HL-60/S4 treated with phorbol 12-myristate 13-acetate at 8.2 ng/mL for 4 days and 3 days (cell line): Measurements from ENCODE around the gene SPATA12.
"Not testable (repeated sequence)": the region's sequence is repeated elsewhere in the genome, so short reads cannot be mapped to it uniquely, and the experiment has no call there.

Experiments used
- in situ Hi-C: fragments of 300-500 bp; cut with MboI; formaldehyde crosslinking; loops from 2 replicates; pipeline ENCODE4 v1.15.0; 2022; ENCODE audit warnings: low sequenced_read_pairs

The SPATA12 gene

DNA sequence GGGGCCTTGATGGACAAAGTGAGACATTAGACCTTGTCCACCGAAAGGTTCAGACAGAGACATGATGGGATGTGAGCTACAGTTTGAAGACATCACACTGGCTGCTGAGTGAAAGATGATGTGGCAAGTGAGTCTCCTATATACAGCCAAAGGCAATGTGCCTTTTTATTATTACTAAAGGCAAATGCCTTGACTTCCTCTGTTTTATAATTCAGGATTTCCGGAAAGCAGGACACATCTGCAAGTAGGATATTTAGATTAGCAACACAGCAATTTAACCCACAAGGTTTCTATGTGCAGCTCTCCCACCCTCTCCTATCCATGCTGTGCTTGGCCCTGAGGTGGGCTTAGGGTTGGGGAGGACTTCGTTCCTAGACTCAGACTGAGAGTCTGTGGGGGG is 20.7 kb downstream of the SPATA12 start:
- in situ Hi-C loops: no loop called here

DNA sequence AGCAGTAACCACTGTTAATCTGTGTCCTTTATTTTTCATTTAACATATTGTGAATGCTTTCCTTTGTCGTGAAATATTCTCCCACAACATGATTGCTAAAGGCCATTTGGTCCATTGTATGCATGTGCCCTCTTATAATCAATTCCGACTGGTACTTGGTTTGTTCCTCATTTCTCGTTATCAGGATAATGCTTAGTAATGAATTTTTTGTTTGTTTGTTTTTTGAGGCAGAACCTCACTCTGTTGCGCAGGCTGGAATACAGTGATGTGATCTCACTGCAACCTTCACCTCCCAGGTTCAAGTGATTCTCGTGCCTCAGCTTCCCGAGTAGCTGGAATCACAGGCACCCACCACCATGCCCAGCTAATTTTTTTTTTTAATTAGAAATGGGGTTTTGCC is 22.0 kb downstream of the SPATA12 start:
- in situ Hi-C loops: no loop called here

DNA sequence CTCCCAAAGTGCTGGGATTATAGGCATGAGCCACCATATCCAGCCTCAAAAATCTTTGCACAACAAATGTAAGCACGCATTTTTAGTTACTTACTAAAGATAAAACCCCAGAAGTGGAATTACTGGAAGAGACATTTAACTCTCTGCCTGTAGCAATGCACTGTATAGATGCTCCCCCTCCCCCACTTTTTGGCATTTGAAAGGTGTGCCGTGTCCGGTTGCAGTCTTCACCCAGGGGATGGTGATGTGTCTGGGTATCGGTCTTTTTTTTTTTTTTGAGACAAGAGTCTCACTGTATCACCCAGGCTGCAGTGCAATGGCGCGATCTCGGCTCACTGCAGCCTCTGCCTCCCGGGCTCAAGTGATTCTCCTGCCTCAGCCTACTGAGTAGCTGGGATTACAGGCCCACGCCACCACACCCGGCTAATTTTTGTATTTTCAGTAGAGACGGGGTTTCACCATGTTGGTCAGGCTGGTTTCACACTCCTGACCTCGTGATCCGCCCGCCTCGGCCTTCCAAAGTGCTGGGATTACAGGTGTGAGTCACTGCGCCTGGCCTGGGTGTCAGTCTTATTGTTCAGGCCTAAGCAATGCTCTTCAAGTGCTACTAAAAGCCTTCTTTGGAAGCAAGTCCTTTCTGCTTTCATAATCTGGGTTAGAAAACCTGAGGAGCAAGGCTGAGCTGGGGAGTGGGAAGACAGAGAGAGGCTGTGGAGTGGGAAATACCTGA is 23.0 kb downstream of the SPATA12 start:
- in situ Hi-C loops: not testable (repeated sequence)

DNA sequence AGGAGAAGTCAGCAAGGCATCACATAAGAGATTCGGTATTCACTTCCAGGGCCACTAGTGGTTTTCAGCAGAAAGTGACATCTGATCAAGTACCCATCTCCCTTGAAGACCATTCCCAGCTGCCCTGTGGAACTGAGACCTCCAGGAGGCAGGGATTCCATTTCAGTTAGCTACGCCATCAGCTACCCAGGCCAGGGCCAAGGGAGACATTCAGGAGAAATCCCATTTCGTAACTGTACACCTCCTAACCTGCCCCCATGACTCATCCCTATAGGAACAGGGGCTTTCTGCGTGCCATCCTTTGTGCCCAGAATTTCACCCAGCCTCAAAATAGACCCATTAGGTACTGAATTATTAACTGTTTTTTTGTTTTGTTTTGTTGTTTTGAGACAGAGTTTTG is 24.7 kb downstream of the SPATA12 start:
- in situ Hi-C loops: no loop called here

DNA sequence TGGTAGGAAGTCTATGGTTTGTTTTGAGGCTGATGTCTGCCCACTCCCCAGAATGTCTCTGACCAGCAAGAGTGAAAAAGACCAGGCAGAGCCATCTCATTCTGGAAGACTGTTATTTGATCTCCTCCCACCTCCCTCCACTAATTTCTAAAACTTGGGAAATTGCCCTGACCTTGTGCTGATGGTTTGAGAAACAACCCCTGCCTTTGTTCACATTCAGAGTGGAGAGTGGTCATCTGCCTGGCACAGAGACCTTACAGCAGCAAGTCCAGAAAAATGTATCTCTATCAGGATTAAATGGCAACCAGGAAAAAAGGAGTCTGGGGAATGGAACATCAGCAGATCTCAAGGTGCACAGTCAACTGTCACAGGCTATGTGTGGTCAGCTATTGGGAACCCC is 25.7 kb downstream of the SPATA12 start:
- in situ Hi-C loops: no loop called here

DNA sequence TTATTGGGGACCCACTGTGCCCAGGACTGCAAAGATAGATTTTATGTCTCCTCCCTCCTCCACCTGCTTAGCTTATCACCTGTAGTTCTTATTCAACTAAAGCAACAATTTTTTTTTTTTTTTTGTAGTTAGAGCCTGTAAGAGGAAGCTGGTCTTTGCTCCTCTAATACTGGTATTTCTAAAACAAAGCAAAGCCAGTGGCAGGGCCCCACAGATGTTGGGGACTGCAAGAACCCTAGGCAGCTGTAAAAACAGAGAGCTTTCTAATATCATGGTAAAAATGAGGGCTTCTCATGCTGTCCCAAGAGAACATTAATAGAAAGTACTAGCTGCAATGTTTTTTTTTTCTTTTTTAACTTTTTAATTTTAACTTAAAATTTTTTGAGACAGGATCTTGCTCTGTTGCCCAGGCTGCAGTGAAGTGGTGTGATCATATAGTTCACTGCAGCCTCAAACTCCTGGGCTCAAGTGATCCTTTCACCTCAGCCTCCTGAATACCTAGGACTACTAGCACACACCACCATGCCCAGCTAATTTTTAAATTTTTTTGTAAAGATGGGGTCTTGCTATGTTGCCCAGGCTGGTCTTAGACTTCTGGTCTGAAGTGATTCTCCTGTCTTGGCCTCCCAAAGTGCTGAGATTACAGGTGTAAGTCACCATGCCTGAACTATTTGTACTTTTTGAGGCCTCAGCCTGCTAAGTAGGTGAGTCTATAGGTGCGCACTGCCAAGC is 27.1 kb downstream of the SPATA12 start:
- in situ Hi-C loops: no loop called here

DNA sequence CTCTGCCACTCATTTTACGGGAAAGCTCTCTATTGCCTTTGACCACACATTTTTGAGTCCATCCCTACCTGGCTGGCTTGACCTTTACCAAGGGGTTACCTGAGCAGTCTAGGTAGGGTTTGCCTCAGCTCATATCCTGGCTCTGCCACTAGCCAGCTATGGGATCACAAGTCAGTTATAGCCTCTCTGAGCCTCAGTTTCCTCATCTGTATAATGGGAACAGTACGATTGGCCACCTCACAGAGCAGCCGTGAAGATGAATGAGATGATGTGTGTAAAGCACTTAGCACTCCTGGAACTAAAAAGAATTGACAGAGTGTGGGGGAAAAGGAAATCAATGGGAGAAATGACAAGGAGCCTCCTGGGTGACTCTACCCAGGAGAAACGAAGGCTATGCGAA is 28.0 kb downstream of the SPATA12 start:
- in situ Hi-C loops: no loop called here

DNA sequence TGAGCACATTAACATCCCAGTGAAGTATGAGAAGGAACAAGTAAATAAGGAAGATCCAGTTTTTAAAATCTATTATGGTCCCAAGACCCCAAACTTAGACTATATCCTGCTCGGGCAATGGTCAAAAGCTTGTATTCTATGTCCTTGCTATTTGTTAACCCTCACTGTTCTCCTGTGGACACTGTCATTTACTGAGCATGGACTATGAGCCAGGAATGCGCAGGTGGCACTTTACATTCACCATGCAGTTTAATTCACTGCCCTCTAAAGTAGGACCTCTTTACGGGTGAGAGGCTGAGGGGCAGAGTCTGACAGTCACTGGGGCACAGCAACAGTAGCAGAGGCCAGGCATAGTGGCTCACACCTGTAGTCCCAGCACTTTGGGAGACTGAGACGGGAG is 28.6 kb downstream of the SPATA12 start:
- in situ Hi-C loops: no loop called here

DNA sequence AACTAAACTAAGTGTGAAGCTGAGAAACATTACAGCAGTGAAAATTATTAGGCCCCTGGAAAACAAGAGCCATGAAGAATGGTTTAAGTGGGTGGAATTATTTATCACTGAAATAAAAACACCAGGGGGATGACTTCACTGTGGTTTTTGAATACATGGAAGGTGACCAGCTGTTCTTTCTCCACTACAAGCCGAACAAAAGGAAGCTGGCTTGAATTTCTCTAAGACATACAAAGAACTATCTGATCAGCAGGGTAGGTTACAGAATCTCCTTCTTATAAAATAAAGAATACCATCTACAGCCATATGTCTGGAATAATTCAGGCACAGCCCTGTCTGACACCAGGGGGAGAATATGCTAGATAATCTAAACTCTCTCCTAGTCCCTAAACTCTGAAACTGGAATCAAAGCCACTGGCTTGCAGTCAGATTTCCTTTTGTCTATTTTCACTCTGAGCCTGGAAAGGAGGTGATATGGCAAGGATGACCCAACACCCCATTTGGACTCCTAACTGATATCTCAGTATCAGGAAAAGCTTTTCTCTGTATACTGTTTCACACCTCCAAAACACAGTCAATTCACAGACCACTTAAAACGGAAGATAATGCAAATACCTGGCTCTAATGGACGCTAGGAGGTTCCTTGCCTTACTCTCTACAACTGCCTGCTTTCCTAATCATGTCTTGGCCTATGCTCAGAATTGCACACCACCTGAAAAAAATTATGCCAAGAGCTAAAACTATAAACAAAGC is 31.2 kb downstream of the SPATA12 start:
- in situ Hi-C loops: no loop called here

DNA sequence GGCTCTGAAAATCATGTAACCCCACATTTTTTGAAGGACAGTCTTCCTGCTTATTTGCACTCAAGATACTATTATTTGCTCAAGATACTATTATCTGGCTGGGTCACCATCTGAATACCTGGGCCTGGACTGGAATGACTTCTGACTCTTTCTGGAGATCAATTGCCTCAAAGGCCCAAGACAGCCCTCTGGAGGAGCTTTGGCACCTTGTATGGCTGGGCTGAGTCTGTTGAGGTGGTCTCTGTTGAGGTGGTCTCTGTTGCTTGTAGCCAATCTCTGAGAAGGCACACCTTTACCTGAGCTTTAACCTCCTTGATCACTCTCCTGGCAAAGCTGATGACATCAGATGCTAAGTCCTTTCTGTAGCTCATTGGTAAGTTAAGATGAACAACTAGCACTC is 33.0 kb downstream of the SPATA12 start:
- in situ Hi-C loops: no loop called here

DNA sequence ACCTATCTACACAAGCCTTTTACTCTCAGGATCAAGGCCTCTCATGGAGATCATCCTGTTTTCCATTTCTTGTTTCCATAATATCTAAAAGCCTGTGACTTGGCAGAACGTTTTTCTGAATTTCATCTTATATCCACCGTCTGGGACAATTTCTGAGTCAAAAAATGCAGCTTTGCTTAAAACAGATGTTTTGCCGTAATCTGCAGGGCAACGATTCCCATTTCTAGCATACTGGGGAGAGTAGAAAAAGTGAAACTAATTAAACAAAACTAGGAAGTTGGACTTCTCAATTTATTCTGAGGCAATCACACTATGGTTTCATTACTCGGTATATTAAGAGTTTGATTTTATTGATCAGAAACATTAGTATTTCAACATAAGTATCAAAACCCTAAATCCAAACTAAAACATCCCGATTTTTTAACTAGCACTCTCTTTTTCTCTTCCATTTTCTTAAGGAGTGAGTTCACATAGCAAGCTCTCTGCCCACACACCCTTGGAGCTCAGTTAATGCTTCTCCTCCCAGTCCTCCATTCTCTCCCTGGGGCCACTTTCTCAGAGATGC is 33.6 kb downstream of the SPATA12 start:
- in situ Hi-C loops: no loop called here

DNA sequence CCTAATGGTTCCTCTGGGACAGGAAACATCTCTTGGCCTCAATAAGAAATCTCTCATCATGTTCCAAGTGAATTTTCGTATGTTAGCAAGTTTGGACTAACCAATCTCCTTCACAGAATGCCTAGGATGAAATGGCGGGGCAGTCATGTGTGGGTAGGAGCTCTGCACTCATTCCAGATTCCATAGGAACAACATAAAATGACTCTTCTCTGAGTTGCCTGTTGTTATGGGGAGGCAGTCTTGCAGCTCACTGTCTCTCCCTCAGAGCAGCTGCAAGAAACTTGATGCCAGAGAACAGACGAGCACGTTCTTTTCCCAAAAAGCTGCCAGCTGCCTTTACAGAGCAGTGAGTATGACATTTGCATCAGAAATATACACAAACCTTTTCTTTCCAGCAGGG is 34.1 kb downstream of the SPATA12 start:
- in situ Hi-C loops: no loop called here

DNA sequence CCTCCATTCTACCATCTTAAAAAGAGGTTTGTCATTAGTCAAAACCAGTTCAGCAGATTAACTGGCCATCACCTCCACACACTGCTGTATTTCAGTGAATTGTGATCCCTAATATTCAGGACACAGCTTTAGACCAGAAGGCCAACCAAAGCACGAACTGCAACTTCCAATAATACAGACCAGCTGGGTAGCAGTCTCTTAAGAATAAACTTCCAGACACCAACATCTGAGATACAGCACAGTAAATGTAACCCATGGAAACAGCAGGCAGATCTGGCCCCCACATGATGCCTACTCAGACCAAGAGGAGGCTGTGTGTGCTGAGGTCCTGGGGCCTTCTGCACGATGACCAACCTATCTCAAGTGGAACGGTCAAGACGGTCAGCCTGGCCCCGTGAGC is 34.9 kb downstream of the SPATA12 start:
- in situ Hi-C loops: no loop called here

DNA sequence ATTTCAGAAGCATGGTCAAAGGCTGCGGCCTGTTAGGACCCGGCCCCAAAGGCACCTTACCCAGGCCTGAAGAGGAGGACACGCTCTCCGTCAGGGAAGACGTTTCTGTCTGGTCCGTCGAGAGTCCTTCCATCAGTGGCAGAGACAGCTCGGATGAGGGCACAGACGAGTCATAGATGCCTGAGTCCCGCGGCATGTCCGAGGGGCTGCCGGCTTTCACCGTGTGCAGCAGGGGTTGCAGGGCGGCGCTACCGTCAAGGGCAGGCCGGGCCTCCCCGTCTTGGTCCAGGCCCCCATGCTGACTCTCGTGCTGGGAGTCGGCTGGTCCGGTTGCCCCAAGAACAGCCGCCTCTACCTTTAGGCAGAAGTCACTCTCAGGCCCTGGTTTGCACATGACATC is 37.1 kb downstream of the SPATA12 start:
- in situ Hi-C loops: no loop called here

DNA sequence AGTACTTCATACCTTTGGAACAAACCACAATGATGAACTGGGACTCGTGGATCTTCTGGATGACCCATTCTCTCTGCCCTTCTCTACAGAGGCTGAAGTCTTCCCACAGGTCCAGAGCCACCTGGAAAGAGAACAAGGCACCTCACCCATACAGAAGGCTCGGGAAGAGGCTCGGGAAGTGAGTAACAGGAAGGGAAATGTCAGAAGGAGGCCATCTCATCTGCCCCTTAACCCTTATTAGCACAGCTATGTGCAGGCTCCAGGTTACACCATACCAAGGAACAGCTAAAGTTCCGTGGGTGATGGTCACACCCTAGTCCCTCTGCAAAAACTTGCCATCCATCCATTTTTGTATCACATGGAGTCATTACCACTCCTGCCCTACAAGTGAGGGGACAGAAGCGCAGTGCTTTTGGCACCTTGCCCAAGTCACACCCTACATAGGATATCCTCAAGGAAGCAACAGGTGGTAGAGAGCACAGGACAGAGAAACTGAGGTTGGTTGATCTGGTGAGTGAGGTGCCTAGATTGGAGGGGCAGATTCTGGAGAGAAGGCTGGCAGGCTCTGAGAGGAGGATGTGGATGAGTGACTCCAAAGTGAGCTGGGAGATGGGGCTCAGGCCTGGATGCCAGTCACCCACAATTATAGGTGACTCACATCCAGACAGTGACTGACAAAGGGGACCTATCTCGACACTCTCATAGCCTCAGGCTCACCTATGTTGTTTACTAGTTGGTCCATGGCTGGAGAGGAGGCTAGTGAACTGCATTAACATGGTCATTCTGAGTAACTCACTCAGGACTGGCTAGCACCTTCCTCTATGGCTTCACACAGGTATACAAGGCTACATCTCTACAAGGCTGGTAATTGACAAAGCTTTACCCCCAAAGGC is 38.2 kb downstream of the SPATA12 start:
- in situ Hi-C loops: no loop called here

DNA sequence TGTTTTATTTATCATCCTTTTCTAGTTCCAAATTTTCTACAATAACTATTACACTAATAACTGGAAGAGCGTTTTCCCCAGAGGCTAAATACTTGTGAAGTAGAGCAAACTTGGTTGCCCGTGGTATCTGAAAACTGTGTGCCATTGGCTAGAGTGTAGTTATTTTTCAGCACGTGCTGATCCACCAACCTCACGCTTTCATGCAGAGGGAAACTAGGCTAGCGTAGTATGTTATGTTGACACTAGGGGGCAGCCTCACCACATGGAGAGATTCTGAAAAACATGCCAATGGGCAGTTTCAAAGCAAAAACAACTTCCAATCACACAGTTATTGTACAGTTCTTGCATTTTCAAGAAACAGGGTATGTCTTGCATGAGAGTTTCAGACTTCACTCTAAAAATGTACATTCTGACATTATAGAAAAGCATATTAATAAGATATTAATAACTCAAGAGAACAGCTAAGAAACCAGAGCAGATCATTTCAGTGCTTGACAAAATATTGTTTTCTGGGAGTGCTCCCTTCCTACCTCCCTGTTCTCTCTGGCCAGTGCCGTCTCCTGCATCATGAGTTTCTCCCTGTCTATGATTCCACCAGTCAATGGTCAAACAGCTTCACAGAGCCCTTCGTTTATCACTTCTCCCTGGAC is 39.7 kb downstream of the SPATA12 start:
- in situ Hi-C loops: no loop called here

DNA sequence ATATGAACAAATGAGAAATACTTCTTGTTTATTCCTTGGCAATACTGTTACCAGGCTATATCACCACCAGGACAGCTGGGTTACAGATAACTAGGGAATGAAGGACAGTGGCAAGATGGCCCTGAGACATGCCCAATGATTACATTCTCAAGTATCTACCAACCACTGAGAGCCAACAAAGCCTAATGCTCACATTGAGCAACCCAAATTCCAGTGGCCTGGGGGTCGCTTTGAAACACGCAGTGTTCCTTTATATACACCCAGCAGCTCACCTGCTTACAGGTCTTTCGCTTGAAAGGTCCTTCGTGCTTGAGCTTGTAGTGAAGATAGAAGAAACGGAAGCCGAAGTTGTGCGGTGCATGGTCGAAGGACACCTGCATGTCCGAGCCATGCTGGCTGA is 45.1 kb downstream of the SPATA12 start:
- in situ Hi-C loops: no loop called here

DNA sequence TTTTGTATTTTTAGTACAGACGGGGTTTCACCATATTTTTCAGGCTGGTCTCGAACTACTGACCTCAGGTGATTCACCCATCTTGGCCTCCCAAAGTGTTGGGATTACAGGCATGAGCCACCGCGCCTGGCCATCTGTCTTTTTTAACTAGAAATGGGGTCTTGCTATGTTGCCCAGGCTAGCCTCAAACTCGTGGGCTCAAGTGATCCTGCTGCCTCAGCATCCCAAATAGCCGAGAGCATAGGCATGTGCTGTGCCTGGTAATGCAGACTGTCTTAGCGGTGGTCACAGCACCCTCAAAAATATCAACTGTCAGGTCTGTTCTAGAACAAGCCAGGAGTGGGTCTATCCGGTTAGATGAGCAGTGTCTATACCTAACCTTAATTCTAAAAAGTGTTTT is 48.2 kb downstream of the SPATA12 start:
- in situ Hi-C loops: no loop called here

DNA sequence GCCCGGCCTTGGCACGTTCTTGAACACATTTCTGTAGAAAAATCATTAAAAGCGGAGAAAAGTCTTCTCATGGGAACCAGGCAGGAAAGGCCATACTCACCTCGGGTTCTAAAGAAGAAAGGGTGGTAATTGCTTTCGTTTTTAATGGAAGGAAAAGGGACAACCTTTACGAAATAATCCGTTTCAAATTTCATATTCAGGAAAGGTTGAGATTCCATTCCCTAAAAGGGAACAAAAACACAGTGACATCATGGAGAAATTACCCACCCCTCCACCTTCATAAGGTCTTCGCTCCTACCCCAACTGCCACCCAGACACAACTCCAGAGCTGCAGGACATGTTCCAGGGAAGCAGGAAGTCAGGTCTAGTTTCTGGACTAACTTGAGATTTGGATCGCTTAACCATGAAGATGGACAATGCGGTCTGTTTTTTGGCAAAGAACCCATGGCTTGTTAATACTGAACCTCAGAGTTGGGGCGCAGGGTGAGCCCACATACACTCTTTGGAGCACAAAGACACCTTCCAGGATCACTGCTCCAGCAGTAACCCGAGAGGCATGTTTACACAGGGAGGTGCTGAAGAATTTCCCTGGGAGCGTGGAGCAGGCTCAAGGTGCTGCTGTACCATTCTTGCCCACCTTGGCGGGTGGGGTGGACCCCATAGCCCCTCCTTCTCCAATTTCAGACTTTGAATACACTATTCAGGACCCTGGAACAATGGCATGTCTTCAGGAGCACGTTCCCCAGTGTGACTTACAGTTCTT is 49.2 kb downstream of the SPATA12 start:
- in situ Hi-C loops: no loop called here
